Measurements from ENCODE around the gene MIEN1.

DNA sequence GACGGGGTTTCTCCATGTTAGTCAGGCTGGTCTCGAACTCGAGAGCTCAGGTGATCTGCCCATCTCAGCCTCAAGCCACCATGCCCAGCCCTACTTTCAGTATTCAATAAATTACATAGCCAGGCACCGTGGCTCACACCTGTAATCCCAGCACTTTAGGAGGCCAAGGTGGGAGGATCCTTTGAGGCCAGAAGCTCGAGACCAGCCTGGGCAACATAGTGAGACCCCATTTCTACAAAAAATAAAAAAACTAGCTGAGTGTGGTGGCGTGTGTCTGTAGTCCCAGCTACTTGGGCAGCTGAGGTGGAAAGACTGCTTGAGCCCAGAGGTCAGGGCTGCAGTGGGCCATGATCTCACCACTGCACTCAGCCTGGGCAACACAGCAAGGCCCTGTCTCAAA lies 8.2 kb downstream of the MIEN1 start:
- TF ChIP-seq CTCF (IDR thresholded peaks at IDR 0.05) (no peak), EZH2 (IDR thresholded peaks at IDR 0.05) (no peak)

Measured in neural progenitor cell (in vitro differentiated cells).